ES-I3 (cell line): Measurements from ENCODE around the gene SMARCA2.

Experiments used
- H3K36me3 ChIP-seq: 2 replicates; pipeline ENCODE4 v1.6.1; 2013; ENCODE audit warnings: mild to moderate bottlenecking, low read length, control low read depth, moderate library complexity; ENCODE audit not compliant: insufficient read depth
- H3K4me1 ChIP-seq: 2 replicates; pipeline ENCODE4 v1.6.1; 2013; ENCODE audit warnings: mild to moderate bottlenecking, control low read depth, low read length; ENCODE audit not compliant: insufficient read depth
- H3K9ac ChIP-seq: 2 replicates; pipeline ENCODE4 v1.6.1; 2013; ENCODE audit warnings: low read depth, mild to moderate bottlenecking, low read length, moderate library complexity
- H3K9me3 ChIP-seq: 2 replicates; pipeline ENCODE4 v1.6.1; 2013; ENCODE audit warnings: mild to moderate bottlenecking, low read length, moderate library complexity; ENCODE audit not compliant: control insufficient read depth, insufficient read depth

The SMARCA2 gene

GRCh38 chr9:1996156-1996555, 19.0 kb upstream of the SMARCA2 start:
- Histone ChIP-seq H3K36me3 (no peaks in the 10 kb centered on the region), H3K4me1 (peaks cover 21% of the 10 kb centered on the region)

GRCh38 chr9:1997646-1998045, 17.5 kb upstream of the SMARCA2 start:
- Histone ChIP-seq H3K9me3 (no peaks in the 10 kb centered on the region), H3K36me3 (no peaks in the 10 kb centered on the region), H3K4me1 (peaks cover 21% of the 10 kb centered on the region), H3K9ac (no peak overlapping the region)

More at GRCh38 chr9:1996156-1996555, 19.0 kb upstream of the SMARCA2 start:
- Histone ChIP-seq H3K9me3 (no peaks in the 10 kb centered on the region), H3K9ac (no peak overlapping the region)

DNA sequence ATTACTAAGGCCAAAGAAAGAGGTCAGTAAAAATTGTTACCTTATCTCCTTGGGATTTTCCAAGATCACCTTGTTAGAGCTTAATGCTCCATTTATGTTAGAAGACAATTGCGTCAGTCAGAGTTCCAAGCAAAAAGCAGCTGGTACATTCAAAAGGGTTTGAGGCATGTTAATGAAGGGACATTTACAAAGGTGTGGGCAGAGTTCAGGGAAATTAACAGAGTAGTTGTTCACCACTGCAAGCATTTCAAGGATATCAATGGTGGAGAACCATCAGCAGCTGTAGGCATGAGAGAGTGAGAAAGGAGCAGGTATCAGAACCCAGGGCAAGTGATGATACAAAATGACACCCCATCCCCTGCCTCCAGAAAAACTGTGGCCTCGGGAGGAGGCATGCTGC, 17.0 kb upstream of the SMARCA2 start:
- H3K4me1 ChIP-seq, result peaks cover 21% of the 10 kb centered on the region
- no peaks in the 10 kb centered on the region for H3K9me3 ChIP-seq
- H3K9ac ChIP-seq, result no peak overlapping the region
- H3K36me3 ChIP-seq, result no peaks in the 10 kb centered on the region

DNA sequence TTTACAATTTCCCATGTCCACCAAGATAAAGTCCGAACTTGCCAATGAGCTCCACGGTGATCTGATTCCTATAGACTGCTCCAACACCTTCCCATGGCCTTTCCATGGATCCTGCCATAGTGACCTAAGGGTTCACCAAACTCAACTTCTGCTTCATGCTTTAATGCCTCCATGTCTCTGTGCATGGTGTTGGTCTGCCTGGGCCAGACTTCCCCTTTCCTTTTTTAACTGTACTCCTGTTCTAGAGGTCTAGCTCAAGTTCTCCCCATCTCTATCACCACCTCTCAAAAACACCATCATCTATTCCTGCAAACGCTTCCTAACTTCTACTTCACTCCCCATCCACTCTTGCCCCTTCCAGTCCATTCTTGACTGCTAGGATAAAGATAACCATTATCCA, 14.8 kb upstream of the SMARCA2 start:
- H3K9me3 ChIP-seq, result no peaks in the 10 kb centered on the region
- H3K9ac ChIP-seq, result no peak overlapping the region
- no peaks in the 10 kb centered on the region for H3K36me3 ChIP-seq
- H3K4me1 ChIP-seq, result peaks cover 12% of the 10 kb centered on the region; the same call in 1 of the 2 replicates

DNA sequence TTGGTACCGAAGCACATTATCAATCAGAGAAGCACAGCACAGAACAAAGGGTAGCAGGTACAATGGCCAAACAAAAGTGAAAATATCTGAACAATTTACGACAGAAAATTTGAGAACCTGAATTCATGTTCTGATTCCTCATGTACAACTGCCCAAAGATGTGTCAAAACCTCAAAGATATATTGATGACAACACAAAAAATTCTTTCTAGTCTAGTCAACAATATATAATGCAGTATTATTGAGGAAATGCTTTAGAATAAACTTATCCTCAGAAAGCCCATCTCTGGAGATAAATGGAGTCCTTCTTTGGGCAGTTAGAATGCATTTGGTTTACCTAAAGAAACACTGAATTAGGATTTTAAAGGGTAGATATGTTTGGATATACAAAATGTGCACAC, 6.8 kb upstream of the SMARCA2 start:
- H3K9me3 ChIP-seq, result no peaks in the 10 kb centered on the region
- no peaks in the 10 kb centered on the region for H3K36me3 ChIP-seq
- H3K9ac ChIP-seq, result no peak overlapping the region
- H3K4me1 ChIP-seq, result peaks cover 5% of the 10 kb centered on the region; the same call in 1 of the 2 replicates

DNA sequence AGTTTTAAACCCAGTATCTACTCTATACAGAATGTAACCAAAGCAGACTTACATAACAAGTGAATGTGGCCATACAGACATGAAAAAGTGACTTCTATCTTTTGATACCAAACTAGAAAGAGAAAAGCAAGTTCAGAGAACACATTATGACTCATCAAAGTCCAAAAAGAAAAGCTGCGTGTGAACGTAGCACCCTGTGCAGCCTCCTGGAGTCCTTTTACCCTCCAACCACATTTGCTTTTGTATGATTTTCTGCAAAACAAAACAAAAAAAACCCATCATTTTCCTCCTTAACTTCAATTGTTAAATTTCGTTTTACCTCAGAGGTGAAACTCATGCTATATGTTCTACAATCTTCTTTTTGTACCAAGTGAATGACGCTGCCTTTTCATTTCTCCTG, 2.8 kb upstream of the SMARCA2 start:
- Histone ChIP-seq H3K4me1 (no peaks in the 10 kb centered on the region), H3K9ac (no peak overlapping the region), H3K36me3 (no peaks in the 10 kb centered on the region), H3K9me3 (no peaks in the 10 kb centered on the region)

GRCh38 chr9:2013743-2014475, 1.2 kb upstream of the SMARCA2 start:
- H3K9ac ChIP-seq, result peak overlapping the region; percentile 90; the same call in 1 of the 2 replicates
- no peaks in the 10 kb centered on the region for H3K36me3 ChIP-seq
- H3K4me1 ChIP-seq, result no peaks in the 10 kb centered on the region
- no peaks in the 10 kb centered on the region for H3K9me3 ChIP-seq

GRCh38 chr9:2015581-2016407, 647 bp downstream of the SMARCA2 start:
- Histone ChIP-seq H3K4me1 (no peaks in the 10 kb centered on the region; the same call in 1 of the 2 replicates), H3K36me3 (no peaks in the 10 kb centered on the region), H3K9me3 (no peaks in the 10 kb centered on the region), H3K9ac (peak overlapping the region; percentile 90; the same call in 1 of the 2 replicates)

DNA sequence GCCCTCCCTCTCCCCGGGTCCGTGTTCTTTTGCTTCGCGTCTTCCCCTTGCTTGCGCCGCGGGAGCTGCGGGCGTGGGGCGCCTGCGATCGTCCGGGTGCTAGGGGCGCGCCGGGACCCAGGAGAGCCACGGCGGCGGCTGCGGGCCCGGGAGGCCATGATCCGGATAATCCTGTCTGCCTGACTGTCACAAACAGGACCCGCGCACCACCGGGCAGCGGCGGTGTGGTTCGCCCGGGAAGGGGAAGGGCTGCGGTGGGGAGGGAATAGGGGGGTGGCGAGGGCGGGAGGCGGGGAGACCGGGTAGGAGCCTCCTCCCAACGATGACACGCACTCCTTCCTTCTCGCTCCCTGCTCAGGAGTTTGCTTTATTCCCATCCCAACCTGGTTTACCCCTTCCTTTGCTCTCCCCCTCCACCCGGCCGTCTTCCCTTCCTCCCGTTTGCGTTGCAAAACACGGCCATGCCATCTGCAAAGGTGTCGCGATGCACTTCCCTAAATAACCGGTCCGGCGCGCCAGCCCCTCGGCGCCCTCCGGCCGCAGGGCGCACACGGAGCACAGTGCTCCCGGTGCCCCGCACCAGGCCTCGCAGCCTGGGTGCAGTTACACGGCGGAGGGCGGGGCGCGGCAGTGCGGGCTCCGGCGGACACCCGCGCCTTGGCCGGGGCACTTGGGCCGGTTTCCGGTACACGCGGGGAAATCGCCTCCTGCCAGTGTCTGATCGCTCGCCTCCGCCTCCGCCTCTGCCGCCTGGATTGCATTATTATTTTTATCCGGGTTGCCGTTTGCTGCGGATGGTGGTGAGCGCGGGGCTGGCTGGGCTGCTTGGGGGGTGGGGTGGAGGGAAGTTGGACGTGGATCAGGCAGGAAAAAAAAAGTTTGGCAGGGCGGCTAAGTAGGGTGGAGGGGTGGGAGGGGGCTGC, 1.5 kb downstream of the SMARCA2 start:
- no peaks in the 10 kb centered on the region; the same call in 1 of the 2 replicates for H3K4me1 ChIP-seq
- no peaks in the 10 kb centered on the region for H3K9me3 ChIP-seq
- peak overlapping the region; percentile 90 for H3K9ac ChIP-seq
- no peaks in the 10 kb centered on the region for H3K36me3 ChIP-seq

GRCh38 chr9:2017331-2018161, 2.4 kb downstream of the SMARCA2 start:
- Histone ChIP-seq H3K4me1 (no peaks in the 10 kb centered on the region; the same call in 1 of the 2 replicates), H3K9ac (peak overlapping the region; percentile 90), H3K9me3 (no peaks in the 10 kb centered on the region), H3K36me3 (no peaks in the 10 kb centered on the region)

DNA sequence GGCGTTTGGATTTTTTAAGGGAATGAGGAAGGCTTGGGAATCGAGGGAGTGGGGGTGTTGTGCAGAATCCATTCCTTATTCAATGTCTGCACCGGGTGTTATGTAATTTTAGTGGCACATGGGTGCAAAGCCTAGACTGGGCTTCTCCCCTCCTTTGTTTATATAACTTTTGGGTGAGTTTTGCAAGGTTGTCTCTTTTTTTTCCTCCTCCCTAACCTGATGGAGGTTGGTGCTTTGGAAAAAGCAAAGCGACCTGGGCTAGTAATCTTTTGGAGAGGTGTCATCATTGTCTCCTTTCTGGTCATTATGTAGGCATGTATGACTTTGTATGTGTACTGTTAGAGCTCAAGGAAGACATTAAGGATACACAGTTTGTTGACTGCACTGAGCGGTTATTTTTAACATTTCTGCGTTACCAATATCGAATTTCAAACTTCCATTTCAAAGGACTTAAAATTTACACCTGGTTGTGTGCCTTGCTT, 3.1 kb downstream of the SMARCA2 start:
- Histone ChIP-seq H3K9ac (peak overlapping the region; percentile 90), H3K9me3 (no peaks in the 10 kb centered on the region), H3K36me3 (no peaks in the 10 kb centered on the region), H3K4me1 (peaks cover 1% of the 10 kb centered on the region; the same call in 1 of the 2 replicates)

DNA sequence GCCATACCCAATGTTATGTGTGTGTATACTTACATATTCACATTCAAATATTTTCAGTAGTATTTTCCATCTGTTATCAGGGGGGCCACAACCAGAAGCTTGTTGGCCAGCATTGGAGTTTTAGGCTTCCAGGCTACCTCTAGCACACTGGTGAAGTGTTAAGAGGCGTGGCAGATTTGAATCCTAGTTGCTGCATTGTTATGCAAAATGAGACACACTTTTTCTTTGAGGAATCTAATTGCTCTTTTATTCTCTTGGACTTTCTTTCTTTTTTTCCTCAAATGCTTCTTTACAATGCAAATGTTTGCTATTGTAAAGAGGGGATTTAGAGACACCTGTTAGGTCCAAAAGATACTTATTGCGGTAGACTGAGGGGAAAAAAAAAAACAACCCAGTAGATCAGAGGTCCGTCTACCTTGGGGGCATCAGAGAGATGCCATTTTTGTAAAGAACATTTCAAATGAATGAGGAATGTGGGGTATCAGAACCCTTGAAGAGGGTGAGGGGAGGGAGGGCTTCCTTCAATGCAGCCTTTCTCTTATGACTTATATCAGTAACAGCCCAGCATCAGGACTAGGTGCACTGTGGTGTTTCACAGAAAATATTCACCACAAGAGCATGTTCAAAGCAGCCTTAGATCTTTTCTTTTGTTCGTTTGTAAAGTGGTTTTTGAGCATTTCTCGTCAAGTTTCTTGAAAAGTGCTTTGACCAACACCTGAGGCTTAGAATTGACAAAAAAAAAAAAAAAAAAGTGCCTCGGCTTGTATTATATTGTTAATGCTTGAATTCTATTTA, 3.8 kb downstream of the SMARCA2 start:
- no peaks in the 10 kb centered on the region for H3K36me3 ChIP-seq
- peak overlapping the region; percentile 90; the same call in 1 of the 2 replicates for H3K9ac ChIP-seq
- no peaks in the 10 kb centered on the region for H3K9me3 ChIP-seq
- H3K4me1 ChIP-seq, result peaks cover 6% of the 10 kb centered on the region

- Histone ChIP-seq H3K9ac (no peak overlapping the region), H3K36me3 (no peaks in the 10 kb centered on the region), H3K4me1 (peaks cover 8% of the 10 kb centered on the region), H3K9me3 (no peaks in the 10 kb centered on the region)
Observed at GRCh38 chr9:2019723-2020122, 4.6 kb downstream of the SMARCA2 start.
